ENCODE results near the gene EGFR.

DNA sequence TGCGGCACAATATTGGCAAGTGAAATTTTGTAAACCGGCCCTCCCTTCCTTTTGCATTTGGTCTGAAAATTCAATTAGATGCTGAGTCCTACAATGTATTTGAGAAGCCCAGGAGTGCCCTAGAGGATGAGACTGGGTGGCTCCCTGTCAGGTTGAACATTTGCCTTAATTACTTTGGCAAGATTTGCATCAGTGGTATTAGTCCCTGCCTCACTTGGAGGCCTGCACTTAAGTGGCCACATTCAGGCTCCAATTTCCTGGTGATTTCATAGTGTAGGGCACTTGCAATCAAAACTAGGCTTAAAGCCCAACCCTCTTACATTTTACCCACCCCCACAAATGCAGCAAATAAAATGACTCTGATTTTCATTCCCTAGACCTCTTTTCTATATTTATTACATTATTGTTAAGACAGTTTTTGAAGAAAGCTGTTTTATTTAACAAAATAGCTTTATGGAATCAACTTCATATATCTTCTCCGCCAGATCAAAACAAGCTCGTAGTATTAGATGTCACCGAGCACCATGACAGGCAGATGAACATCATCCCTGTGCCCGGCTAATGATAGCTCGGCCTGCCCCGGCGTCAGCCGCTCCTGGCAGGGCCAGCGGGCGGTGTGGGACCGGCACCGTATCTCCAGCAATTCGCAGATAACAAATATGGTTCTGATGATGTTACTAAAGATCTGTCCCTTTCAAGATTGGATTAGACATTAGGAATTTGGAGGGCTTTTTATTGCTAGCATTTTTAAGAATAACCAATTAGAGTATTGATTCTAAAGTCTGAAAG lies 73.6 kb downstream of the EGFR start:
- TF ChIP-seq CTCF (conservative IDR thresholded peaks at IDR 0.05) (no peak), ZFX (IDR thresholded peaks at IDR 0.05) (no peak)

Measured in C4-2B (cell line).